GM12874 (cell line): Measurements from ENCODE around the gene RNASE1.

Source experiments
- TF ChIP-seq, protein P1 (sequence below): IDR thresholded peaks from 2 replicates; pipeline ENCODE4 v1.5.1; 2011; ENCODE audit warnings: low read depth, mild to moderate bottlenecking, control low read depth, low read length, moderate library complexity; ENCODE audit not compliant: insufficient read depth

RNASE1 gene

DNA sequence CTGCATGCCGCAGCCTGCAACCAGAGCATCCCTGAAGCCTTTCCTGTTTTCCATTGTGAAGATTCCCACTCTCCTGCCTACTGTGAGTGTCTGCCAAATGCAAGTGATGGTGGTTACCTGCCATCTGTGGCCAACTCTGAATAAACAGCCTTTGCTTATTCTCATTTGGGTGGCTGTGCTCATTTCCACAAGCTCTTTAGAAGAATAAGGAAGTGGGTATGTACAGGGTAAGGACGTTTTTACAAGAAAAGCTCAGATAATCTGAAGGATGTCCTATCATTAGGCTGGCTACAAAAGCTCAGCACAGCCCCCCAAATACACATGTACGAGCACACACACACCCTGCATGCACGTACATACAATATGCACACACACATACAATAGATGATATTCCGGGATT is 7.3 kb upstream of the RNASE1 start:
- TF ChIP-seq, protein P1, sequence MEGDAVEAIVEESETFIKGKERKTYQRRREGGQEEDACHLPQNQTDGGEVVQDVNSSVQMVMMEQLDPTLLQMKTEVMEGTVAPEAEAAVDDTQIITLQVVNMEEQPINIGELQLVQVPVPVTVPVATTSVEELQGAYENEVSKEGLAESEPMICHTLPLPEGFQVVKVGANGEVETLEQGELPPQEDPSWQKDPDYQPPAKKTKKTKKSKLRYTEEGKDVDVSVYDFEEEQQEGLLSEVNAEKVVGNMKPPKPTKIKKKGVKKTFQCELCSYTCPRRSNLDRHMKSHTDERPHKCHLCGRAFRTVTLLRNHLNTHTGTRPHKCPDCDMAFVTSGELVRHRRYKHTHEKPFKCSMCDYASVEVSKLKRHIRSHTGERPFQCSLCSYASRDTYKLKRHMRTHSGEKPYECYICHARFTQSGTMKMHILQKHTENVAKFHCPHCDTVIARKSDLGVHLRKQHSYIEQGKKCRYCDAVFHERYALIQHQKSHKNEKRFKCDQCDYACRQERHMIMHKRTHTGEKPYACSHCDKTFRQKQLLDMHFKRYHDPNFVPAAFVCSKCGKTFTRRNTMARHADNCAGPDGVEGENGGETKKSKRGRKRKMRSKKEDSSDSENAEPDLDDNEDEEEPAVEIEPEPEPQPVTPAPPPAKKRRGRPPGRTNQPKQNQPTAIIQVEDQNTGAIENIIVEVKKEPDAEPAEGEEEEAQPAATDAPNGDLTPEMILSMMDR = no peak

DNA sequence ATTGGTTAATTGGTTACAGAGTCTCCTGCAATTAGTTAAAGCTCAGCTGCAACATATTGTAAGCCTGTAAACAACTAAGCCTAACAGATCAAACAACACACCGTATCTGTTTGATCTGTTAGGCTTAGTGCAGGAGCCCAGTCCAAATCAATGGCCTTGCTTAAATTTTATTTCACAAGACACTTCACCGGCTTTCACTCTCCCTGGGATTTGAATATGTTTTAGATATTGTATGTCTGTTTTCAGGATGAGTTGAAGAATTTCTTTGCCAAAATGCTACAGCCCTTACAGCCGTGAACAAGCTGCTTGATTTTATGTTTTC is 5.5 kb upstream of the RNASE1 start:
- TF ChIP-seq, protein P1 = no peak

DNA sequence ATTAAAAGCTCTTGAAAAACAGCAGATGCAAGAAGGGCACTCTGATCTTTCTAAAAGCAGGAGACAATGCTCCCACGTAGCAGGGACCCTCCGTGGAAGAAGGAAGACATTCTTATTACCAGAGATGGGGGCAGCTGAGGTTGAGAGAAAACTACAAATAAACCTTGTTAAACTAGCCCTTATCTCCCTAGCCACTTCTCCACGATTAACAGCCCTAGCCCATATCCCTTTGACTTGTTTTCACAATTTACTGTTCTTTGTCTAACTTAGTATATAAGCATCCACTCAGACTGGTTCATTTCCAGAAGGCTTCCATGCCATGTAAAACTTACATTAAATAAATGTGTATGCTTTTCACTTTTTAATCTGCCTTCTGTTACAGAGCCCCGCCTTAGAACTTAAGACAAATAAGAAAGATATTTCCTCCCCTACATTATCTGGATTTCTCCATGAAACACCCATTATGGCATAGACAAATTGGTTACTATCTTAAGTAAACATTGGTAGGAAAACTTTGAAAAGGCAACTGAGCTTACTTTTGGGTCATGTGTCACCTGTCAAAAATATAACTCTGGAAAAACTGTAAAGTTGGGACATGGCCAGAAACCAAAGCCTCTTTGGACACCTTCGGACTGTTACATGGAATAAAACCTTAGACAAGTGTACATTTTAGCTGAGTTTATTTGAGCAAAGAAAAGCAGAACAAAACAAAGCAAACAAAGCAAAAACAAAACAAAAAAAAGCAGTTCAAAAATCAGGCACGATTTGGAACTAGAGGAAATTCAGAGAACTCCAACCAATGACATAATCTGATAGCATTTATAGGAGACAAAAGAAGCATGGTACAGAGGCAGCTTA is 4.9 kb upstream of the RNASE1 start:
- TF ChIP-seq, protein P1 = no peak

DNA sequence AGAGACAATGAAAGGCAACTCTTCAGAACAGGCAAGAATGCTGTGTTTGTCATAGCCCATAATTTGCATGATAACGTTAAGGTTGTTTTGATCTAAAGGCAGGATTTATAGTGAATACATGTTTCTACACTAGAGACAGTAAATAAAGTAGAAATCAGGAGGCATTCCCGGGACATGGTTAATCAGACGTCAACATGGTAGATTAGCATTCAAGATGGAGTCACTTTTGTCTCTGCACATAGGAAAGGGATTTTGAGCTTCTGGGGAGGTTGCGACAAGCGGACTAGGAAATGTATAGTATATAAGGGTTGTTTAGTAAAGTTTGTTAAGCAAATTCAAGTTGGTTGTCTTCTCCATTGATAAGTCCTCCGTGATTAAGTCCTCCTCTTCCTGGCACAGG is 2.8 kb upstream of the RNASE1 start:
- TF ChIP-seq, protein P1 = no peak

DNA sequence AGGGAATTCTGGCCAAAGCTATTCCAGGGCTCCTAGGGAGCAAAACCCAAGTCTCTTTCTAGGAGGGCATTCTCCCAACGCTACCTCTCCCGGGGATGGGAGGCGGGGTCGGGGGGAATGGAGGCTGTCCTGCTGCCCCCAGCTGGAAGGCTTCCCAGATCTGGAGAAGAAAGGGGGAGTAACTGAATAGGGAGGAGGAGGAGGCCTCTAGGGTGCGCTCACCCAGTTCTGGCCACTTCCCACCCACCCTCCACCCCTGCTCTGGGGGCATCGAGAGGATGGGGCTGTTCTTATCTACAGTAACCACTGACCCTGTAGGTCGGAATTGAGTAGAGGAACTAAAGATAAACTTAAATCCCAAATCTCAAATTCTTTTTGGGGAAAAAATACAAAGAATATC is 579 bp upstream of the RNASE1 start:
- TF ChIP-seq, protein P1 = no peak

DNA sequence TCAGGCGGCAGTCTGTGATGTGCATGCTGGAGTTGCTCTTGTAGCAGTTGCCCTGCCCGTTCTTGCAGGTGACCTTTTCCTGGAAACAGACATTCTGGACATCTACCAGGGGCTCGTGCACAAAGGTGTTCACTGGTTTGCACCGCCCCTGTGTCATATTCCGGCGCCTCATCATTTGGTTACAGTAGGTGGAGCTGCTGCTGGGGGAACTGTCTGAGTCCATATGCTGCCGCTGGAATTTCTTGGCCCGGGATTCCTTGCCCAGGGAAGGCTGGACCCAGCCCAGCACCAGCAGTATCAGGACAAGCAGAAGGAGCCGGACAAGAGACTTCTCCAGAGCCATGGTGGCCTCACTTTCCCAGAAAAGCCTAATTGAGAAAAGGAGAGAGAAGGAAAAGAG is 918 bp downstream of the RNASE1 start:
- TF ChIP-seq, protein P1 = no peak

DNA sequence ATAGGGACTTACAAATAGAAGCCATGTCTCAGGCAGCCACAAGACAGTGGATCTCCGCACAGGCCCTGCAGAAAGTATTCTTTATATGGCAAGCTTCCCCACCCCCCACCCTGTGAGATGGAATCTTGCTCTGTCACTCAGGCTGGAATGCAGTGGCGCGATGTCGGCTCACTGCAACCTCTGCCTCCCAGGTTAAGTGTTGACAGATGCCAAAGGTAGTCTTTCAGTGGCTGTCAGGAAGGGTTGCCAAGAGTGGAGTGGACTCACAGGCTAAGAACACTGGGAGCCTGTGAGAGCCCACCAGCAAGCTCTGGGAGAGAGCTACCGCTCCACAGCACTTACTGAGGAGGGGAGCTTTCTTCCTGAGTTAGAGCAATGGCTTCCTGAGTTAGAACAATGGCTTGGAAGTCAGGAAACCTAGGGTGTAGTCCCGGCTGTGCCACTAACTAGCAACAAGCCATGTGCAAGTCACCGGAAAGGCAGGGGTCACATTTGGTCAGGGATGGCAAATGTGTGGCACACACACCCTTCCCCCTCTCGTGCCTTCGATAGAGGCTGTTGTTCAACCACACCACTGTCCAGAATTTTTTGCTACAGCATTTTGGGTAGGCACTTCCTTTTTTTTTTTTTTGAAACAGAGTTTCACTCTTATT is 2.6 kb downstream of the RNASE1 start:
- TF ChIP-seq, protein P1 = no peak
